Keratinocyte (primary cell): Measurements from ENCODE around the gene MYO1C. TPM values are rescaled to one million over a fixed set of nuclear protein-coding genes. Genes with fewer than 3 reads are reported as not detected.

Experiments used
- DNase-seq: peaks from one replicate; pipeline ENCODE4 v3.0.0-alpha.2; 2011; ENCODE audit warnings: low read depth, missing footprints, low spot score
- FAIRE-seq: peaks from 2 replicates; lab custom pipeline; 2011; peaks lifted over from hg19 to GRCh38; lab: Jason Lieb, UNC
- H2AFZ ChIP-seq: 2 replicates; pipeline ENCODE4 v1.6.0; 2012; ENCODE audit warnings: low read length, control low read depth, inconsistent platforms; ENCODE audit not compliant: control insufficient read depth
- H3K27ac ChIP-seq: 2 replicates; pipeline ENCODE4 v1.5.1; 2011; ENCODE audit warnings: low read length; ENCODE audit not compliant: control insufficient read depth, insufficient read depth
- H3K27me3 ChIP-seq: 3 replicates; pipeline ENCODE4 v1.6.0; 2011; ENCODE audit warnings: low read length; ENCODE audit not compliant: control insufficient read depth, insufficient read depth; ENCODE audit errors: extremely low read depth
- H3K36me3 ChIP-seq, 2 experiments: 2 replicates in 1 of 2; 3 replicates in 1 of 2; pipeline ENCODE4 v1.5.1; 2011; ENCODE audit warnings: low read length in 2 of 2, mild to moderate bottlenecking in 1 of 2; ENCODE audit not compliant: control insufficient read depth in 2 of 2, insufficient read depth in 2 of 2; ENCODE audit errors: extremely low read depth in 1 of 2
- H3K4me1 ChIP-seq: 3 replicates; pipeline ENCODE4 v1.5.1; 2011; ENCODE audit warnings: low read length; ENCODE audit not compliant: control insufficient read depth, insufficient read depth; ENCODE audit errors: extremely low read depth
- H3K4me2 ChIP-seq: 3 replicates; pipeline ENCODE4 v1.6.0; 2011; ENCODE audit warnings: low read depth, low read length; ENCODE audit not compliant: control insufficient read depth, insufficient read depth; ENCODE audit errors: extremely low read depth
- H3K4me3 ChIP-seq, 3 experiments: fragments of 200-600 bp in 1 of 3; sonication (generic) in 1 of 3; 2 replicates in 2 of 3; 3 replicates in 1 of 3; pipeline ENCODE4 v1.5.1; 2011 to 2016; ENCODE audit warnings: low read length in 3 of 3, mild to moderate bottlenecking in 3 of 3, control low read depth in 2 of 3, inconsistent platforms in 1 of 3, low read depth in 1 of 3, mixed read lengths in 1 of 3, mixed run types in 1 of 3, moderate library complexity in 1 of 3; ENCODE audit not compliant: control insufficient read depth in 2 of 3, insufficient read depth in 2 of 3; ENCODE audit errors: extremely low read depth in 1 of 3
- H3K79me2 ChIP-seq: 2 replicates; pipeline ENCODE4 v1.6.0; 2012; ENCODE audit warnings: low read length; ENCODE audit not compliant: control insufficient read depth, insufficient read depth
- H3K9ac ChIP-seq: 3 replicates; pipeline ENCODE4 v1.6.0; 2011; ENCODE audit warnings: low read length; ENCODE audit not compliant: control insufficient read depth, insufficient read depth; ENCODE audit errors: extremely low read depth
- H3K9me1 ChIP-seq: 3 replicates; pipeline ENCODE4 v1.6.0; 2011; ENCODE audit warnings: low read length; ENCODE audit not compliant: control insufficient read depth, insufficient read depth; ENCODE audit errors: extremely low read depth
- H3K9me3 ChIP-seq: 2 replicates; pipeline ENCODE4 v1.5.1; 2012; ENCODE audit warnings: low read depth, low read length; ENCODE audit not compliant: control insufficient read depth
- H4K20me1 ChIP-seq: 3 replicates; pipeline ENCODE4 v1.6.0; 2011; ENCODE audit warnings: low read length; ENCODE audit not compliant: control insufficient read depth, insufficient read depth; ENCODE audit errors: extremely low read depth
- EZH2 ChIP-seq: IDR thresholded peaks from one replicate; pipeline ENCODE4 v1.6.1; 2012; ENCODE audit warnings: inconsistent platforms, mild to moderate bottlenecking, low read length, moderate library complexity
- dilution Hi-C: fragments of 300-500 bp; cut with MboI; formaldehyde crosslinking; loops from one replicate; pipeline ENCODE4 v1.7.0; 2020; ENCODE audit warnings: low sequenced_read_pairs; ENCODE audit not compliant: extremely low pct_ligation_motif_present
- polyA plus RNA-seq, 5 experiments: library from polyadenylated mRNA; depleted of rRNA in 3 of 5; stranded (reverse) in 3 of 5; stranded (forward) in 1 of 5; unstranded in 1 of 5; fragments of >200 nt; gene quantifications; 1 replicate in 1 of 5; 2 replicates in 3 of 5; 3 replicates in 1 of 5; pipeline versions ENCODE4 v1.2.1 to v1.2.3, GENCODE V29; 2011 to 2012; ENCODE audit warnings: missing spikeins in 2 of 5, low read depth in 1 of 5, low replicate concordance in 1 of 5
- TF ChIP-seq, protein P1 (sequence below), 3 experiments: IDR thresholded peaks in 1 of 3; conservative IDR thresholded peaks in 1 of 3; optimal IDR thresholded peaks in 1 of 3; 2 replicates in 2 of 3; 3 replicates in 1 of 3; pipeline versions ENCODE3 to v1.5.1; 2011; ENCODE audit warnings: low read length in 3 of 3, mild to moderate bottlenecking in 3 of 3, moderate library complexity in 2 of 3, control low read depth in 1 of 3, inconsistent platforms in 1 of 3; ENCODE audit not compliant: insufficient read depth in 2 of 3; ENCODE audit errors: extremely low read depth in 1 of 3

The MYO1C gene
- polyA plus RNA-seq, 1 donor (not counting 4 experiments of a cell fraction or from before 2014, with no cell fraction given): 101 TPM

DNA sequence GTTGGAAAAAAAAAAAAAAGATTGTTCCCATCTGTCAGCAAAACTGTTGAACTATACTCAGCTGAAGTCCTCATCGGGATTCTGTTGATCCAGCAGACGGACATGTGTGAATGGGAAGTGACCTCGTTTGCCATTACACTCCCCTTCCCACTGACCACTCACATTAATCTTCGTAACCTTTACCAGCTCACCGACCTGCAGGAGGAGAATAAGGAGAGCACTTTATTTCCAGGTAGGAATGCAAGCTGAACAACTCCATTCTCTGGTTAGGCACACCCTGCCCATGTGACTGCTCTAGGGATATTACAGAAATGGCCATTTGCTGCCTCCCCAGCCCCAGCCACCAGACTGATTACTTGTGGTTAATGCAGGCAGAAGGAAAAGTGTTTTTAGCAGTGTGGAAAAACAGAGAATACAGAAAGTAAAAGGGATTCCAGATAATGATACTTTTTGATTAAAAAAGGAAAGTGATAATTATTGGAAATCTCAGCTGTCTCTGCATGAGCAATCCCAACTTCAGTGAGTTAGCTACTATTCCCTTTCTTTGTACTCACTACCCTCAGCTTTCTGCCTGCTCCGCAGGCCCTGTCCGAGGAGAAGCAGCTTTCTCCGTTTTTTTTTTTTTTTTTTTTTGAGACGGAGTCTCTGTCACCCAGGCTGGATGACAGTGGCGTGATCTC is 68.9 kb downstream of the MYO1C start:
- Histone ChIP-seq H3K79me2 (peaks cover 57% of the 10 kb centered on the region), H3K36me3 (peaks cover 15 to 31% of the 10 kb centered on the region in 2 experiments), H3K4me2 (peak overlapping the region; percentile 36), H3K9me3 (no peaks in the 10 kb centered on the region), H3K4me1 (peaks cover 18% of the 10 kb centered on the region), H4K20me1 (peaks cover 12% of the 10 kb centered on the region), H3K27me3 (no peaks in the 10 kb centered on the region), H2AFZ (no peak overlapping the region), H3K4me3 (no peak overlapping the region), H3K9me1 (peaks cover 3% of the 10 kb centered on the region), H3K9ac (no peak overlapping the region), H3K27ac (peak overlapping the region; percentile 62)
- FAIRE-seq: no peak
- no peak for DNase-seq
- TF ChIP-seq, protein P1, sequence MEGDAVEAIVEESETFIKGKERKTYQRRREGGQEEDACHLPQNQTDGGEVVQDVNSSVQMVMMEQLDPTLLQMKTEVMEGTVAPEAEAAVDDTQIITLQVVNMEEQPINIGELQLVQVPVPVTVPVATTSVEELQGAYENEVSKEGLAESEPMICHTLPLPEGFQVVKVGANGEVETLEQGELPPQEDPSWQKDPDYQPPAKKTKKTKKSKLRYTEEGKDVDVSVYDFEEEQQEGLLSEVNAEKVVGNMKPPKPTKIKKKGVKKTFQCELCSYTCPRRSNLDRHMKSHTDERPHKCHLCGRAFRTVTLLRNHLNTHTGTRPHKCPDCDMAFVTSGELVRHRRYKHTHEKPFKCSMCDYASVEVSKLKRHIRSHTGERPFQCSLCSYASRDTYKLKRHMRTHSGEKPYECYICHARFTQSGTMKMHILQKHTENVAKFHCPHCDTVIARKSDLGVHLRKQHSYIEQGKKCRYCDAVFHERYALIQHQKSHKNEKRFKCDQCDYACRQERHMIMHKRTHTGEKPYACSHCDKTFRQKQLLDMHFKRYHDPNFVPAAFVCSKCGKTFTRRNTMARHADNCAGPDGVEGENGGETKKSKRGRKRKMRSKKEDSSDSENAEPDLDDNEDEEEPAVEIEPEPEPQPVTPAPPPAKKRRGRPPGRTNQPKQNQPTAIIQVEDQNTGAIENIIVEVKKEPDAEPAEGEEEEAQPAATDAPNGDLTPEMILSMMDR (optimal IDR thresholded peaks at IDR 0.05 in 1 of 3, IDR thresholded peaks at IDR 0.05 in 1 of 3, conservative IDR thresholded peaks at IDR 0.05 in 1 of 3; ENCODE audit: extremely low read depth in 1 of 3, insufficient read depth in 2 of 3, low read length in 3 of 3): no peak
- TF ChIP-seq EZH2: no peak
- dilution Hi-C loops: no loop called here

DNA sequence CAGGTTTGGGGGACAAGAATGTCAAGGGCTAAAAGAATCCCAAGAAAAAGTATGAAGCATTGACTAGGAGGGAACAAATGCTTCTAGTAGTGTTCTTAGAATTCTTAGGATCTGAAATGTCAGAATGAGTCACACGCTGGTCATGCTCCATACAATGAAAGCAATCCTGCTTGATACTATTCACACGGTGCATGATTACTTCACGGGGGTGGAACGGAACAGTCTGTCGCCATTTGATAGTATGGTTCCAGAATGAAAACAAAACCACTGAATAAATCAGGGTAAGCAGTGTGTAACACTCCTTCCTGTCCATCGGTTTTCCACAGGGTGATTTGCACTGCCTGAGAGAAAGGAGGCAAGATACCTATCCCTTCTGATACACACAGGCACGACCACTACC is 69.6 kb downstream of the MYO1C start:
- Histone ChIP-seq H3K9me3 (no peaks in the 10 kb centered on the region), H2AFZ (no peak overlapping the region), H3K36me3 (peaks cover 15 to 31% of the 10 kb centered on the region in 2 experiments), H3K9ac (no peak overlapping the region), H3K4me1 (peaks cover 18% of the 10 kb centered on the region), H3K4me3 (no peak overlapping the region), H4K20me1 (peaks cover 12% of the 10 kb centered on the region), H3K27me3 (no peaks in the 10 kb centered on the region), H3K79me2 (peaks cover 55% of the 10 kb centered on the region), H3K4me2 (peak overlapping the region; percentile 52), H3K9me1 (peaks cover 3% of the 10 kb centered on the region), H3K27ac (peak overlapping the region; percentile 62)
- TF ChIP-seq, protein P1 (optimal IDR thresholded peaks at IDR 0.05 in 1 of 3, IDR thresholded peaks at IDR 0.05 in 1 of 3, conservative IDR thresholded peaks at IDR 0.05 in 1 of 3; ENCODE audit: extremely low read depth in 1 of 3, insufficient read depth in 2 of 3, low read length in 3 of 3): no peak
- TF ChIP-seq EZH2: no peak
- DNase-seq (peak; percentile 41), FAIRE-seq (peak; percentile 100)
- dilution Hi-C loops: no loop called here
